Left ventricle myocardium superior (tissue), 1 donor: ENCODE data around the gene ABI3BP. TPM values are rescaled to one million over a fixed set of nuclear protein-coding genes. Genes with fewer than 3 reads are reported as not detected.
A peak's percentile ranks its signal among the peaks of the same experiment; 100 is the strongest.

Experiments
- ATAC-seq: fragments of 200-7000 bp; cut with Tn5 transposase; one replicate; pipeline ENCODE4 v1.9.1; 2020; ENCODE audit warnings: mild to moderate bottlenecking, moderate library complexity
- DNase-seq: peaks from one replicate; pipeline ENCODE4 v3.0.0-alpha.2; 2020
- intact Hi-C: fragments of 100-400 bp; cut with micrococcal nuclease; formaldehyde crosslinking; loops from one replicate; pipeline ENCODE4 v1.11.0; 2022
- total RNA-seq: library from RNA; stranded (reverse); fragmentation: NEBNext Ultra II Directional; extraction: Animal tissue kit (Norgen Biotek cat#: 25700); gene quantifications from one replicate; pipeline ENCODE4 v1.2.1, GENCODE V29; 2021
- donor health status: DM: no; HTN: yes; CAD: no; lungs with severe emphysema.

The ABI3BP gene
- total RNA-seq, 1 donor from 2014 or later: 23.4 TPM

- intact Hi-C loops: no loop called here
- DNase-seq (no peak), ATAC-seq (peak; percentile 48)
These were observed 231.8 kb downstream of the ABI3BP start for GRCh38 chr3:100761211-100761942.

- intact Hi-C loops: no loop called here
- ATAC-seq: peak; percentile 18
These were observed 232.8 kb downstream of the ABI3BP start for GRCh38 chr3:100760377-100760776.

GRCh38 chr3:100759950-100760349, 233.3 kb downstream of the ABI3BP start:
- DNase-seq: no peak
- intact Hi-C loops: no loop called here
- ATAC-seq: no peak

More at GRCh38 chr3:100760377-100760776, 232.8 kb downstream of the ABI3BP start:
- no peak for DNase-seq

GRCh38 chr3:100759159-100759558, 234.1 kb downstream of the ABI3BP start:
- intact Hi-C loops: no loop called here
- ATAC-seq (no peak), DNase-seq (no peak)

- intact Hi-C loops: no loop called here
- DNase-seq: peak; percentile 35
- peak; percentile 63 for ATAC-seq
These were observed 236.8 kb downstream of the ABI3BP start for GRCh38 chr3:100756441-100756840.

- peak; percentile 42 for ATAC-seq
- intact Hi-C loops: no loop called here
- no peak for DNase-seq
These were observed 238.5 kb downstream of the ABI3BP start for GRCh38 chr3:100754563-100755334.

GRCh38 chr3:100753846-100754245, 239.4 kb downstream of the ABI3BP start:
- intact Hi-C loops: no loop called here
- ATAC-seq (peak; percentile 22), DNase-seq (no peak)

- ATAC-seq (no peak), DNase-seq (no peak)
- intact Hi-C loops: no loop called here
These were observed 244.3 kb downstream of the ABI3BP start for GRCh38 chr3:100748967-100749366.

- DNase-seq (no peak), ATAC-seq (no peak)
- intact Hi-C loops: no loop called here
These were observed 245.0 kb downstream of the ABI3BP start for GRCh38 chr3:100748220-100748619.

- ATAC-seq (peak; percentile 38), DNase-seq (no peak)
- intact Hi-C loops: no loop called here
These were observed 247.1 kb downstream of the ABI3BP start for GRCh38 chr3:100746092-100746491.

- ATAC-seq: no peak
- no peak for DNase-seq
- intact Hi-C loops: no loop called here
These were observed 247.6 kb downstream of the ABI3BP start for GRCh38 chr3:100745617-100746016.

GRCh38 chr3:100744671-100745070, 248.6 kb downstream of the ABI3BP start:
- intact Hi-C loops: no loop called here
- DNase-seq (no peak), ATAC-seq (no peak)

- DNase-seq (no peak), ATAC-seq (no peak)
- intact Hi-C loops: no loop called here
These were observed 249.7 kb downstream of the ABI3BP start for GRCh38 chr3:100743535-100743934.

GRCh38 chr3:100740207-100740606, 253.0 kb downstream of the ABI3BP start:
- DNase-seq (no peak), ATAC-seq (no peak)
- intact Hi-C loops: no loop called here

GRCh38 chr3:100737334-100737733, 255.9 kb downstream of the ABI3BP start:
- DNase-seq (no peak), ATAC-seq (peak; percentile 34)
- intact Hi-C loops: loop anchor here (10.0 kb wide), 1 partner anchor 457 kb away; no protein-coding TSS in a partner anchor

- intact Hi-C loops: loop anchor here (10.0 kb wide), 1 partner anchor 462 kb away; no protein-coding TSS in a partner anchor
- DNase-seq (no peak), ATAC-seq (no peak)
These were observed 260.8 kb downstream of the ABI3BP start for GRCh38 chr3:100732435-100732834.

GRCh38 chr3:100730524-100730923, 262.7 kb downstream of the ABI3BP start:
- ATAC-seq (no peak), DNase-seq (no peak)
- intact Hi-C loops: loop anchor here (10.0 kb wide), 1 partner anchor 464 kb away; no protein-coding TSS in a partner anchor

GRCh38 chr3:100726706-100727105, 266.5 kb downstream of the ABI3BP start:
- DNase-seq: no peak
- no peak for ATAC-seq
- intact Hi-C loops: no loop called here

GRCh38 chr3:100725935-100726513, 267.2 kb downstream of the ABI3BP start:
- intact Hi-C loops: no loop called here
- ATAC-seq (peak; percentile 53), DNase-seq (no peak)

GRCh38 chr3:100720426-100720825, 272.8 kb downstream of the ABI3BP start:
- intact Hi-C loops: no loop called here
- ATAC-seq (no peak), DNase-seq (no peak)
